ENCODE data around the gene SLC39A11. TPM values are rescaled to one million over a fixed set of nuclear protein-coding genes. Genes with fewer than 3 reads are reported as not detected.

Gene SLC39A11
- total RNA-seq, 3 donors from 2014 or later = 31.6 to 71.6 (median 51.6) TPM

- ATAC-seq = peak; percentile 80
- no peak for TF ChIP-seq CTCF (IDR thresholded peaks at IDR 0.05)
- no peaks in the 10 kb centered on the region for H3K9me3 ChIP-seq
- intact Hi-C loops (cut with DNase I, micrococcal nuclease) = no loop called here
- H3K4me1 ChIP-seq (ENCODE audit: low read depth) = peaks cover 29% of the 10 kb centered on the region
- peak; percentile 66 to 76 (median 71) for DNase-seq
- no peaks in the 10 kb centered on the region for H3K36me3 ChIP-seq (ENCODE audit: low read depth)
- no peak overlapping the region for H3K4me3 ChIP-seq
Observed at GRCh38 chr17:72634621-72635020, 457.9 kb downstream of the SLC39A11 start.

GRCh38 chr17:72631949-72632684 lies 460.4 kb downstream of the SLC39A11 start:
- H3K4me1 ChIP-seq (ENCODE audit: low read depth) = peaks cover 29% of the 10 kb centered on the region
- H3K4me3 ChIP-seq = no peak overlapping the region
- ATAC-seq (peak; percentile 91), DNase-seq (peak; percentile 90 to 95 (median 90))
- no peaks in the 10 kb centered on the region for H3K36me3 ChIP-seq (ENCODE audit: low read depth)
- H3K9me3 ChIP-seq = no peaks in the 10 kb centered on the region
- intact Hi-C loops (cut with DNase I, micrococcal nuclease) = no loop called here
- TF ChIP-seq CTCF (IDR thresholded peaks at IDR 0.05) = no peak

- TF ChIP-seq CTCF (IDR thresholded peaks at IDR 0.05) = no peak
- H3K36me3 ChIP-seq (ENCODE audit: low read depth) = no peaks in the 10 kb centered on the region
- H3K4me3 ChIP-seq = no peak overlapping the region
- H3K9me3 ChIP-seq = no peaks in the 10 kb centered on the region
- DNase-seq (no peak), ATAC-seq (no peak)
- intact Hi-C loops (cut with DNase I, micrococcal nuclease) = no loop called here
- H3K4me1 ChIP-seq (ENCODE audit: low read depth) = peaks cover 29% of the 10 kb centered on the region
Observed at GRCh38 chr17:72631568-72631948, 460.9 kb downstream of the SLC39A11 start.

- no peak for ATAC-seq
- Histone ChIP-seq H3K4me1 (ENCODE audit: low read depth) (no peaks in the 10 kb centered on the region), H3K36me3 (ENCODE audit: low read depth) (no peaks in the 10 kb centered on the region), H3K9me3 (no peaks in the 10 kb centered on the region), H3K4me3 (no peak overlapping the region)
- no peak for TF ChIP-seq CTCF (IDR thresholded peaks at IDR 0.05)
- intact Hi-C loops (cut with DNase I, micrococcal nuclease) = no loop called here
- no peak for DNase-seq
Observed at GRCh38 chr17:72624652-72625051, 467.8 kb downstream of the SLC39A11 start.

- no peaks in the 10 kb centered on the region for H3K9me3 ChIP-seq
- H3K4me3 ChIP-seq = no peak overlapping the region
- no peak for ATAC-seq
Observed at GRCh38 chr17:72624226-72624625, 468.3 kb downstream of the SLC39A11 start.

More at GRCh38 chr17:72624226-72624625, 468.3 kb downstream of the SLC39A11 start:
- intact Hi-C loops (cut with DNase I, micrococcal nuclease) = no loop called here
- DNase-seq = no peak
- Histone ChIP-seq H3K4me1 (ENCODE audit: low read depth) (peaks cover under 1% of the 10 kb centered on the region), H3K36me3 (ENCODE audit: low read depth) (no peaks in the 10 kb centered on the region)
- TF ChIP-seq CTCF (IDR thresholded peaks at IDR 0.05) = no peak
